H1 (cell line): ENCODE measurements around the gene DBP. TPM values are rescaled to one million over a fixed set of nuclear protein-coding genes. Genes with fewer than 3 reads are reported as not detected.
A peak's percentile ranks its signal among the peaks of the same experiment; 100 is the strongest.

ENCODE experiments used
- CBX5 ChIP-seq: fragments of 300-800, 300-1000 bp; sonication (generic); IDR thresholded peaks from 2 replicates; pipeline ENCODE4 v1.7.1; 2016; ENCODE audit warnings: antibody characterized with exemption, low read length, low read depth
- CBX8 ChIP-seq: fragments of 300-800, 300-1000 bp; sonication (generic); IDR thresholded peaks from 2 replicates; pipeline ENCODE4 v1.7.1; 2016; ENCODE audit warnings: low read depth, low read length, borderline replicate concordance
- CHD7 ChIP-seq: fragments of 300-600 bp; sonication (generic); IDR thresholded peaks from 2 replicates; pipeline ENCODE4 v1.7.1; 2012; ENCODE audit warnings: low read length, moderate library complexity, mild to moderate bottlenecking, inconsistent platforms; ENCODE audit not compliant: insufficient replicate concordance
- CTBP2 ChIP-seq: IDR thresholded peaks from 2 replicates; pipeline ENCODE4 v1.7.0; 2011; ENCODE audit warnings: borderline replicate concordance, mild to moderate bottlenecking, moderate library complexity, mixed read lengths, low read length; ENCODE audit not compliant: insufficient read depth, insufficient read length
- EGR1 ChIP-seq: IDR thresholded peaks from 2 replicates; pipeline ENCODE4 v1.6.1; 2011; ENCODE audit warnings: low read depth, low read length, borderline replicate concordance
- RBBP5 ChIP-seq: IDR thresholded peaks from 2 replicates; pipeline ENCODE4 v1.7.1; 2012; ENCODE audit warnings: low read depth, mild to moderate bottlenecking, inconsistent platforms, low read length, moderate library complexity, borderline replicate concordance
- SAP30 ChIP-seq: fragments of 300-600 bp; sonication (generic); IDR thresholded peaks from 2 replicates; pipeline ENCODE4 v1.7.1; 2012; ENCODE audit warnings: low read length, moderate library complexity, mild to moderate bottlenecking, inconsistent platforms; ENCODE audit not compliant: insufficient read depth, insufficient replicate concordance
- TCF12 ChIP-seq: IDR thresholded peaks from 2 replicates; pipeline ENCODE4 v1.6.1; 2011; ENCODE audit warnings: low read depth, mild to moderate bottlenecking, low read length
- polyA plus RNA-seq, 7 experiments: library from polyadenylated mRNA; depleted of rRNA in 3 of 7; stranded (reverse) in 5 of 7; unstranded in 2 of 7; fragments of >200 nt in 5 of 7; fragments of 200-250 nt in 2 of 7; gene quantifications; 1 replicate in 5 of 7; 2 replicates in 1 of 7; 4 replicates in 1 of 7; pipeline versions ENCODE4 v1.2.1 to v1.2.3, GENCODE V29; 2011 to 2013; ENCODE audit warnings: missing spikeins in 2 of 7, mixed read lengths in 2 of 7
- total RNA-seq: library from RNA; stranded (reverse); fragmentation: NEBNext Ultra II Directional; extraction: Animal tissue kit (Norgen Biotek cat#: 25700); gene quantifications from 2 replicates; pipeline ENCODE4 v1.2.1, GENCODE V29; 2021
- TF ChIP-seq, protein P1 (sequence below): IDR thresholded peaks from 2 replicates; pipeline ENCODE4 v1.6.1; 2012; ENCODE audit warnings: inconsistent platforms

DBP gene
- total and polyA plus RNA-seq, 2 of the 8 experiments (the other 6 are each of a cell fraction or from before 2014, with no cell fraction given): 7.5 to 8.3 TPM

- no peak for TF ChIP-seq CBX5
- no peak for TF ChIP-seq CBX8
- TF ChIP-seq CHD7: no peak
- TF ChIP-seq EGR1: peak; percentile 89
- TF ChIP-seq, protein P1, sequence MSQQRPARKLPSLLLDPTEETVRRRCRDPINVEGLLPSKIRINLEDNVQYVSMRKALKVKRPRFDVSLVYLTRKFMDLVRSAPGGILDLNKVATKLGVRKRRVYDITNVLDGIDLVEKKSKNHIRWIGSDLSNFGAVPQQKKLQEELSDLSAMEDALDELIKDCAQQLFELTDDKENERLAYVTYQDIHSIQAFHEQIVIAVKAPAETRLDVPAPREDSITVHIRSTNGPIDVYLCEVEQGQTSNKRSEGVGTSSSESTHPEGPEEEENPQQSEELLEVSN: no peak
- TF ChIP-seq SAP30: no peak
- no peak for TF ChIP-seq TCF12
- TF ChIP-seq CTBP2: no peak
- TF ChIP-seq RBBP5: peak; percentile 88
These were observed 18.1 kb downstream of the DBP start, which contains the start of the genes RPL18 and SPHK2 (continued) for GRCh38 chr19:48618916-48619691.
